ENCODE measurements around the gene UNC119B.

UNC119B gene

DNA sequence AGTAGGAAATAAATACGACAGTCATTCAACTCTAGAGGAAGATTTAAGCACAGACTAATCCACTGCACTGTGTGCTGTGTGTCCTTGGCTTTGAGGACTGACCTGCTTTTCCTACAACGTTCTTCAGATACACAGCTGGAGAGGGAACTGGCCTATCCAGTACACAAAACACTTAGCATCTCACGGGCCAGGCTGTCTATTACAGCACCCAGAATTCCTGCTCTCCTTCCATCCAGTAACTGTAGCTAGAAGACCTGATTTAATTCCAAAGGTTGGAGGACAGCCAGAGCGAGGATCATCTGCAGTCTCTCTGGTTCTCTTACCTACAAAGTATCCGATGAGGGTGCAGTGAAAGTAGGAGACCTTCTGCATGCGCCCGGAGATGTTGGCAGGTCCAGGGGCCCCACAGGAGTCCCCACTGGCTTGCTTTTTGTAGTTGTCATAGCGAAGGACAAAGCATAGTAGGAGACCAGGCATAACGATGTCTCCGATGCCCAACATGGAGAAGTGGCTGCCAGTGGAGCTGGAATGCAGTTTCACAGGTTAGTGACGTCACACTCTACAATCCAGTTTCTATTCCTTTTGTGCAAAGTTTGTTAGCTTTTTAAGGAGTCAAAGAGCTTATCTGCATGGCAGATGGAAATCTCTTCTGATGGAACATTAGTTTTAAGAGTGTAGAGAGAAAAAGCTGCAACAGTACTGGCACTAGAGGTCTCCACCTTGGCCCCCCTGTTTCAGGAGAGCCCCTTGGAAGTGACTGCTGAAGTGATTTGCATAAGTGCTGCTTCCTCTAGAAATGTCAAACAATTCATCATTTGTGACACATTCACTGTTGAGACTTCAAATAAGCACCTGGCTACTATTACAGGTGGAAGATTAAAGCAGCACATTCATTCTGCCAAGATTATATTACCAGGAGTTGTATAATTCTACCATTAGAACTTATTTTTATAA is 57.1 kb downstream of the UNC119B start:
- DNase-seq (ENCODE audit: low read depth): no peak

DNA sequence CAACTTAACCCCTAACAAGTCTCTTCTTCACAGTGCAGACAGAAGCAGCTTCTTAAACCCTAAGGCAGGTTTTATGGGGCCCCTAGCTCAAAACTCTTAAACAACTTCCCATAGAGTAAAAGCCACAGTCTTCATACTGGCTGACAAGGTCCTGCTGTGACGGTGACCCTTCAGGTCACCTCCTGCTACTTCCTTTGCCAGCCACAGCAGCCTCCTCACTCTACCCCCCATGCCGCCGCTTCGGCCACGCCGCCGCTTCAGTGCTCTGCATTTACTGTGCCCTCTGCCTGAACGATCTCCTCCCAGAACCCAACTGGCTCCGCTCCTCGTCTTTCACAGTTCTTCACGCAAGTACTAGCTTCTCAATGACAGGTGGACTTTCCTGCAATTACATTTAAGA is 60.8 kb downstream of the UNC119B start:
- DNase-seq (ENCODE audit: low read depth): no peak

Data from stimulated activated CD8-positive, alpha-beta memory T cell treated with anti-CD3 and anti-CD28 coated beads, Interleukin-7, amount 100 ng/mL, for 24 hours (primary cell).